Measurements from ENCODE around the gene CACNB2.

The CACNB2 gene

DNA sequence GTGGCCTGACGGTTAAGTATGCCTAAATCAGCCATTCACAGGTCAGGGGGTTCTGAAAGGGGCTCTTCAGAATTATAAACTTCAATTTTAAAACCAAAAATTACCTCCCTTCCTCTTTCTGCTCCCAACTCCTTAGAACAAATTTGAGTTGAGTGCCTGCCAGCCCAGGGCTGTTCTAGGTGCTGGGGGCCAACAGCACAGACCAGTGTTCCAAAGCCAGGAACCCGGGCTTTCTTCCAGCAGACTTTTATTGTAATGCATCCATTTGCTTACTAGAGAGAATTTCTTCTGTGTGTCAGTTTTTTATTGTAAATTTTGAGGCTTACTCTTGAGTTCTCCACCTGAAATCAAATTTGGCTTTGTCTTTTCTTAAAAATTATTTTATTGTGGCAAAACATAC, 238.5 kb downstream of the CACNB2 start:
- CTCF ChIA-PET = no interaction called here
- POLR2A ChIA-PET = no interaction called here
- no peak for DNase-seq (ENCODE audit: extremely low spot score)
- TF ChIP-seq, protein P1, sequence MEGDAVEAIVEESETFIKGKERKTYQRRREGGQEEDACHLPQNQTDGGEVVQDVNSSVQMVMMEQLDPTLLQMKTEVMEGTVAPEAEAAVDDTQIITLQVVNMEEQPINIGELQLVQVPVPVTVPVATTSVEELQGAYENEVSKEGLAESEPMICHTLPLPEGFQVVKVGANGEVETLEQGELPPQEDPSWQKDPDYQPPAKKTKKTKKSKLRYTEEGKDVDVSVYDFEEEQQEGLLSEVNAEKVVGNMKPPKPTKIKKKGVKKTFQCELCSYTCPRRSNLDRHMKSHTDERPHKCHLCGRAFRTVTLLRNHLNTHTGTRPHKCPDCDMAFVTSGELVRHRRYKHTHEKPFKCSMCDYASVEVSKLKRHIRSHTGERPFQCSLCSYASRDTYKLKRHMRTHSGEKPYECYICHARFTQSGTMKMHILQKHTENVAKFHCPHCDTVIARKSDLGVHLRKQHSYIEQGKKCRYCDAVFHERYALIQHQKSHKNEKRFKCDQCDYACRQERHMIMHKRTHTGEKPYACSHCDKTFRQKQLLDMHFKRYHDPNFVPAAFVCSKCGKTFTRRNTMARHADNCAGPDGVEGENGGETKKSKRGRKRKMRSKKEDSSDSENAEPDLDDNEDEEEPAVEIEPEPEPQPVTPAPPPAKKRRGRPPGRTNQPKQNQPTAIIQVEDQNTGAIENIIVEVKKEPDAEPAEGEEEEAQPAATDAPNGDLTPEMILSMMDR (IDR thresholded peaks at IDR 0.05; ENCODE audit: control extremely low read depth, extremely low read depth, low read depth, missing control alignments) = no peak

DNA sequence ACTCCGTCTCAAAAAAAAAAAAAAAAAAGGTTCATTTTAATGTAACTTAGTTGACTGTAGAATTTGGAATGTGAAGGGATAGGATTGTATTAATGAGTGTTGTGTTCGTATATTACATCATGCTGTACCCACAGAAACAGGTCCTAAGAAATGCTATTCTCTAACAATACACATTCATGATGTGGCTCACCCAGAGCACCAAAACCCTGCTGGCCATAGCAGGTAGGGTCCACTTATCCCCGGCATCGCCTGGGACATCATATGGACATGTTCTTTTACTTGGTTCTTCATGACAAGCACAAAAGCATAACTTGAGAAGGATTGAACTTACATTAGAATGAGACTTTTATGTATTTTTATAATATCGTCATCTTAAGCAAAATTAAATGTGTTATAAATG, 241.5 kb downstream of the CACNB2 start:
- POLR2A ChIA-PET = no interaction called here
- CTCF ChIA-PET = no interaction called here

DNA sequence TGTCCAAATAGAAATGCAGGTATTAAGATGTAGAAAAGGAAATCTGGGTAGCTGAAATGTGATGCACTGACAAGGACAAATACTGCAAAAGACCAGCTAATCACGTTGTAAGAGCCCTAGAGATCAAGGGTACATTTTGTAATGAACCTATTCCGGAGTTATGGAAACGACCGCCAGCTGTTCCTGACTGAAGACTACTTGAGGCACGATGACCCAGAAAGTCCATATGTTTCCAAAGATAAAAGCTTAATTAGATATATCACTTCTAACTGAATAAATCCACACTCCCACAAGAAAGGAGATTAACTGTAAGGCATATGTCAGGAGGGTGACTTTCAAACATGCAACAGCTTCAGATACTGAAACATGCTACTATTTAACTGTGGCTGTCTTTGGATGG, 257.7 kb downstream of the CACNB2 start:
- TF ChIP-seq, protein P1 (IDR thresholded peaks at IDR 0.05; ENCODE audit: control extremely low read depth, extremely low read depth, low read depth, missing control alignments) = no peak
- CTCF ChIA-PET = interaction anchor here (1.4 to 2.5 kb wide), 2 partner anchors 11 to 20 kb away, joined by 3 to 12 read pairs; no protein-coding TSS in a partner anchor
- no peak for DNase-seq (ENCODE audit: extremely low spot score)
- POLR2A ChIA-PET = no interaction called here

More for the DNA sequence above, 241.5 kb downstream of the CACNB2 start:
- DNase-seq (ENCODE audit: extremely low spot score) = no peak
- TF ChIP-seq, protein P1 (IDR thresholded peaks at IDR 0.05; ENCODE audit: control extremely low read depth, extremely low read depth, low read depth, missing control alignments) = no peak

DNA sequence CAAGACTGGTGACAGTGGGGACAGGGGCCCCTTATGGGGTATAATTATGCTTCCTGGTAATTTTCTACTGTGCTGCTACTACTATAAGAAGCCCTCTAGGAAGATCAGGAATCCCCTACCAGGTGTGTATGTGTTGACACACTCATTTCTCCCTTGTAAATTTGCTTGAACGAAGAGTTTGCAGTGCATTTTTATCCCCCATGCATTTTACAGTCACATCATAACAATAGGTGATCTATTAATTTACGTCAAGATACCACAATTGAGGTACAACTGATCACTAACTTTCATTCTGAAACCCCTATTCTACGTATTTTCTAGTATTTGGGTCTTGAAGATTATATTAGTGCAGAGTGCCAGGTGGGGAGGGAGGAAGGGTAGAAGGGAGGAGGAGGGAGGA, 258.9 kb downstream of the CACNB2 start:
- peak; percentile 18 for DNase-seq (ENCODE audit: extremely low spot score)
- POLR2A ChIA-PET = interaction anchor here (0.6 kb wide), 1 partner anchor 112 kb away, joined by 3 read pairs; no protein-coding TSS in a partner anchor

DNA sequence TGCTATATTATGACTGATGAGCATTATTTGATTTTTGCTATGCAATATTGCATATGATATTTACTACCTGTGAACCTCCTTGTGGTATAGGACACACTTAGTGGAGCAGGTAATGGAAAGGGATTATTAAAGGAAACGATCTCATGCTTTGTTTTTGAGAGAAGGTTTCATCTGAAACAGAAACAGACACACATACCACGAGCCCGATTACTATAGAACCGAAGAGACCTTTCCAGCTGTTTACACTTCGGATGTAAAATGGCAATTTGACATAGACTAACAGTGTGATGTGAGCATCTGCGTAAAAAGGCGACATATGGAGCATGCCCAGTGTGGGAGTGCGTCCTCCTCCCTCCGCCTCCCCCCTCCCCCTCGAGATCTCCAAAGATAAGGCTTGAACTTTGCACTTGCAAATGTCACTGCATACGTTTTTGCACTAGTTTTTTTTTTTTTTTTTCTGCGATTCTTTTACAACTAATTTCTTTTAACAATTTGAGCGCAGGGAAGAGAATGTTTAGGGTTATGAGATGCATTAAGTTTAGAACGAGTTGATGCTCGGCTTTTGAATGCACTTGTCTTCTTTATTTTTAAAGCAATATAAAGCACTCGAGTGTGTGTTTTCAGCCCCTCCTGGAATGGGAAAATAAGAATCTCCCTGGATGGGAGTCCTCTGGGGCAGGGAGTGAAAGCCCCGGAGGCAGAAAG, 260.1 kb downstream of the CACNB2 start:
- TF ChIP-seq, protein P1 (IDR thresholded peaks at IDR 0.05; ENCODE audit: control extremely low read depth, extremely low read depth, low read depth, missing control alignments) = no peak
- DNase-seq (ENCODE audit: extremely low spot score) = peak; percentile 23
- CTCF ChIA-PET = interaction anchor here (0.7 to 1.2 kb wide), 2 partner anchors 9 to 88 kb away, joined by 3 to 4 read pairs; no protein-coding TSS in a partner anchor
- POLR2A ChIA-PET = no interaction called here

More for the DNA sequence above, 258.9 kb downstream of the CACNB2 start:
- TF ChIP-seq, protein P1 (IDR thresholded peaks at IDR 0.05; ENCODE audit: control extremely low read depth, extremely low read depth, low read depth, missing control alignments) = no peak
- CTCF ChIA-PET = interaction anchor here (1.4 to 2.5 kb wide), 2 partner anchors 13 to 22 kb away, joined by 3 to 12 read pairs; no protein-coding TSS in a partner anchor

DNA sequence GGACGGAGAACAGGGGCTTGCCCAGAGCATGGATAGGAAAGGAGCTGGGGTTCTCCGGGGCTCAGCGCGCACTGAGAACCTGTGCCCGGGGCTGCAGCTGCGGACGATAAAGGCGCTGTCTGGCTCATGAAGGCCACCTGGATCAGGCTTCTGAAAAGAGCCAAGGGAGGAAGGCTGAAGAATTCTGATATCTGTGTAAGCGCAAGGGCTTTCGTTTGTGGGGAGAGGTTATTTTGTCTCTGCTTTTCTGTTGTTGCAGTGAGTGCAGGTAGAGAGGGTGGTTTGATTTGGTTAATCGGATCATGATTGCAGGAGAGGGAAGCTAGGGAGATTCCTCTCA, 260.7 kb downstream of the CACNB2 start:
- ChIA-PET POLR2A (no interaction called here), CTCF (interaction anchor here (0.7 to 1.2 kb wide), 2 partner anchors 9 to 89 kb away, joined by 3 to 4 read pairs; no protein-coding TSS in a partner anchor)
- peak; percentile 14 for DNase-seq (ENCODE audit: extremely low spot score)
- TF ChIP-seq, protein P1 (IDR thresholded peaks at IDR 0.05; ENCODE audit: control extremely low read depth, extremely low read depth, low read depth, missing control alignments) = no peak

All from GM10248 (cell line).